ENCODE measurements around the gene GNAI3. TPM values are rescaled to one million over a fixed set of nuclear protein-coding genes. Genes with fewer than 3 reads are reported as not detected.

The GNAI3 gene
- total RNA-seq, 2 experiments from 2014 or later: 5.1 to 5.4 TPM

DNA sequence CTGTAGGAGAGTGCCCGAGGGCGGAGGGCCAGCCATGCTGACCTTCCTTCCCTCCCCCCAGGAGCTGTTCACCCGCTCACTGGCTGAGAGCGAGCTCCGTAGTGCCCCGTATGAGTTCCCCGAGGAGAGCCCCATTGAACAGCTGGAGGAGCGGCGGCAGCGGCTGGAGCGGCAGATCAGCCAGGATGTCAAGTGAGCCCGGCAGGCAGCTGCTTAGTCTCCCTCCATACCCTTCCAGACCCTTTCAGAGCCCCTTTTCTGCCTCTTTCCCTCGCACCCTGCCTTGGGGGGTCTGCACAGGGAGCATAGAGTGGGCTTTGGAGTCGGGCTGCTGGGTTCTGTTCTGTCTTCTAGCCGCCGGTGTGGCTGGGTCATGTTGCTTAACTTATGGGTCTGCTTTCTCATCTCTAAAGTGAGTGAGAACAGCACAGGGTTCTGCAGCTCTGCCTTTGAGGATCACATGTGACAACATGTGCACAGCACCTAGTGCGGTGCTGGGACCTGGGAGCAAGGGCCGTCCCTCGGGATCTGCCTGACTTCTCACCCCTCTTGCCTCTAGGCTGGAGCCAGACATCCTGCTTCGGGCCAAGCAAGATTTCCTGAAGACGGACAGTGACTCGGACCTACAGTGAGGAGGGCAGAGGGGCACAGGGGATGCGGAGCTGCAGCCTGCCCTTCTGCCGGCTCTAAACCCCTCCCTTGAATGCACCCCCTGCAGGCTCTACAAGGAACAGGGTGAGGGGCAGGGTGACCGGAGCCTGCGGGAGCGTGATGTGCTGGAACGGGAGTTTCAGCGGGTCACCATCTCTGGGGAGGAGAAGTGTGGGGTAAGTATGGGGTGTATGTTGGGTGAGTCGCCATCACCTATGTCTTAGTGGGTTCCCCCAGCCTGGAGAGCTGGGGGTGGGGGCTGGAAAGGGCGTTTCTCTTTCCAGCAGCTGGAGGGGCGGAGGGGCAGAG, 77.5 kb downstream of the GNAI3 start:
- no peaks in the 10 kb centered on the region for H3K9me3 Mint-ChIP-seq
- peaks cover 40% of the 10 kb centered on the region for H3K4me1 ChIP-seq (ENCODE audit: insufficient read depth, low read length)
- POLR2A ChIA-PET: interaction anchor here (1.0 kb wide), 1 partner anchor 9 kb away, joined by 4 read pairs; no protein-coding TSS in a partner anchor
- H3K27me3 Mint-ChIP-seq: no peaks in the 10 kb centered on the region
- no peak overlapping the region for H3K4me3 ChIP-seq (ENCODE audit: low read length)
- peaks cover 54% of the 10 kb centered on the region for H3K36me3 ChIP-seq (ENCODE audit: insufficient read depth, low read length)
- peaks cover 45% of the 10 kb centered on the region for H3K36me3 Mint-ChIP-seq (ENCODE audit: low read depth)
- CTCF ChIA-PET: interaction anchor here (1.8 kb wide), 1 partner anchor 80 kb away, joined by 4 read pairs; no protein-coding TSS in a partner anchor
- H3K9me3 ChIP-seq (ENCODE audit: control insufficient read depth in 1 of 2, insufficient read depth in 1 of 2, low read length in 2 of 2): no peaks in the 10 kb centered on the region
- intact Hi-C loops (cut with DNase I, micrococcal nuclease): loop anchor here in 1 of 2 experiments (10.0 kb wide), 1 partner anchor 411 kb away; the partner anchor contains the start of gene SARS1
- no peak for TF ChIP-seq CTCF (IDR thresholded peaks at IDR 0.05)
- peak overlapping the region; percentile 7 for H3K4me3 Mint-ChIP-seq
- H3K4me1 Mint-ChIP-seq (ENCODE audit: low read depth): peaks cover 49% of the 10 kb centered on the region
- no peak overlapping the region for H3K27ac ChIP-seq (ENCODE audit: low read depth in 1 of 2, low read length in 2 of 2)
- ATAC-seq (ENCODE audit: poor library complexity) (no peak), DNase-seq (no peak)
- H3K27ac Mint-ChIP-seq: peak overlapping the region; percentile 89
- H3K27me3 ChIP-seq (ENCODE audit: control insufficient read depth in 1 of 2, insufficient read depth in 2 of 2, low read length in 2 of 2): no peaks in the 10 kb centered on the region

GRCh38 chr1:109626682-109627408, 78.4 kb downstream of the GNAI3 start:
- no peak for TF ChIP-seq CTCF (IDR thresholded peaks at IDR 0.05)
- Mint-ChIP-seq H3K4me1 (ENCODE audit: low read depth) (peaks cover 41% of the 10 kb centered on the region), H3K27ac (no peak overlapping the region), H3K4me3 (no peak overlapping the region), H3K36me3 (ENCODE audit: low read depth) (peaks cover 54% of the 10 kb centered on the region), H3K9me3 (no peaks in the 10 kb centered on the region), H3K27me3 (no peaks in the 10 kb centered on the region)
- ATAC-seq (ENCODE audit: poor library complexity) (no peak), DNase-seq (no peak)
- no peak overlapping the region for H3K27ac ChIP-seq (ENCODE audit: low read depth in 1 of 2, low read length in 2 of 2)
- intact Hi-C loops (cut with DNase I, micrococcal nuclease): loop anchor here in 1 of 2 experiments (10.0 kb wide), 1 partner anchor 412 kb away; the partner anchor contains the start of gene SARS1
- H3K27me3 ChIP-seq (ENCODE audit: control insufficient read depth in 1 of 2, insufficient read depth in 2 of 2, low read length in 2 of 2): no peaks in the 10 kb centered on the region
- peaks cover 34% of the 10 kb centered on the region for H3K4me1 ChIP-seq (ENCODE audit: insufficient read depth, low read length)
- POLR2A ChIA-PET: interaction anchor here (0.6 kb wide), 1 partner anchor 57 kb away, joined by 3 read pairs; no protein-coding TSS in a partner anchor
- H3K9me3 ChIP-seq (ENCODE audit: control insufficient read depth in 1 of 2, insufficient read depth in 1 of 2, low read length in 2 of 2): no peaks in the 10 kb centered on the region
- CTCF ChIA-PET: no interaction called here
- H3K36me3 ChIP-seq (ENCODE audit: insufficient read depth, low read length): peaks cover 64% of the 10 kb centered on the region
- no peak overlapping the region for H3K4me3 ChIP-seq (ENCODE audit: low read length)

- ATAC-seq (ENCODE audit: poor library complexity) (no peak), DNase-seq (peak in 1 of 14 experiments; percentile 16)
- intact Hi-C loops (cut with DNase I, micrococcal nuclease): loop anchor here in 1 of 2 experiments (10.0 kb wide), 1 partner anchor 413 kb away; the partner anchor contains the start of gene SARS1
- no peak for TF ChIP-seq CTCF (IDR thresholded peaks at IDR 0.05)
- Histone ChIP-seq H3K4me1 (ENCODE audit: insufficient read depth, low read length) (peaks cover 24% of the 10 kb centered on the region), H3K9me3 (ENCODE audit: control insufficient read depth in 1 of 2, insufficient read depth in 1 of 2, low read length in 2 of 2) (no peaks in the 10 kb centered on the region), H3K4me3 (ENCODE audit: low read length) (no peak overlapping the region), H3K27me3 (ENCODE audit: control insufficient read depth in 1 of 2, insufficient read depth in 2 of 2, low read length in 2 of 2) (no peaks in the 10 kb centered on the region), H3K36me3 (ENCODE audit: insufficient read depth, low read length) (peaks cover 66% of the 10 kb centered on the region), H3K27ac (ENCODE audit: low read depth in 1 of 2, low read length in 2 of 2) (no peak overlapping the region)
- H3K36me3 Mint-ChIP-seq (ENCODE audit: low read depth): peaks cover 59% of the 10 kb centered on the region
- no peaks in the 10 kb centered on the region for H3K9me3 Mint-ChIP-seq
- peaks cover 31% of the 10 kb centered on the region for H3K4me1 Mint-ChIP-seq (ENCODE audit: low read depth)
- H3K27ac Mint-ChIP-seq: no peak overlapping the region
- H3K4me3 Mint-ChIP-seq: no peak overlapping the region
- H3K27me3 Mint-ChIP-seq: no peaks in the 10 kb centered on the region
- POLR2A ChIA-PET: interaction anchor here (0.6 to 0.9 kb wide), 2 partner anchors 58 to 79 kb away, joined by 3 to 4 read pairs; partner anchors contain the start of gene GNAI3
- CTCF ChIA-PET: interaction anchor here (2.1 kb wide), 1 partner anchor 82 kb away, joined by 10 read pairs; no protein-coding TSS in a partner anchor
These were observed 79.4 kb downstream of the GNAI3 start for GRCh38 chr1:109627692-109628399.
